GM06990 (cell line): Measurements from ENCODE around the gene ITPKA.

Source experiments
- DNase-seq: peaks from one replicate; pipeline ENCODE4 v3.0.0-alpha.2; 2011; ENCODE audit not compliant: insufficient read length; ENCODE audit errors: extremely low read depth
- H3K27me3 ChIP-seq: replicated peaks from 2 replicates; pipeline ENCODE4 v1.6.0; 2011; ENCODE audit warnings: low read length; ENCODE audit not compliant: control insufficient read depth, insufficient read depth
- H3K36me3 ChIP-seq: 2 replicates; pipeline ENCODE4 v1.5.1; 2011; ENCODE audit warnings: low read length; ENCODE audit not compliant: control insufficient read depth, insufficient read depth
- H3K4me3 ChIP-seq: replicated peaks from 2 replicates; pipeline ENCODE4 v1.5.1; 2011; ENCODE audit warnings: low read depth, mild to moderate bottlenecking, control low read depth, low read length
- CTCF ChIP-seq: IDR thresholded peaks from 2 replicates; pipeline ENCODE4 v1.5.1; 2011; ENCODE audit warnings: low read length, control low read depth, mild to moderate bottlenecking, inconsistent platforms; ENCODE audit not compliant: insufficient read depth, poor library complexity, severe bottlenecking

ITPKA gene

GRCh38 chr15:41486286-41486685 is 7.4 kb upstream of the ITPKA start:
- Histone ChIP-seq H3K4me3 (no peak overlapping the region), H3K27me3 (no peaks in the 10 kb centered on the region), H3K36me3 (peaks cover 2% of the 10 kb centered on the region; the same call in 1 of the 2 replicates)
- no peak for TF ChIP-seq CTCF
- DNase-seq = no peak

- no peaks in the 10 kb centered on the region for H3K27me3 ChIP-seq
- no peaks in the 10 kb centered on the region for H3K36me3 ChIP-seq
- no peak for DNase-seq
- TF ChIP-seq CTCF = no peak
- no peak overlapping the region for H3K4me3 ChIP-seq
These were observed 6.3 kb upstream of the ITPKA start for GRCh38 chr15:41487381-41487780.

- DNase-seq = no peak
- TF ChIP-seq CTCF = no peak
- Histone ChIP-seq H3K4me3 (no peak overlapping the region), H3K36me3 (no peaks in the 10 kb centered on the region), H3K27me3 (no peaks in the 10 kb centered on the region)
These were observed 5.9 kb upstream of the ITPKA start for GRCh38 chr15:41487802-41488201.

- Histone ChIP-seq H3K4me3 (no peak overlapping the region), H3K27me3 (no peaks in the 10 kb centered on the region; the same call in 1 of the 2 replicates), H3K36me3 (no peaks in the 10 kb centered on the region)
- no peak for DNase-seq
- no peak for TF ChIP-seq CTCF
These were observed 4.0 kb upstream of the ITPKA start for GRCh38 chr15:41489641-41490040.

GRCh38 chr15:41490355-41490754 is 3.3 kb upstream of the ITPKA start:
- DNase-seq = peak; percentile 60
- H3K36me3 ChIP-seq = no peaks in the 10 kb centered on the region
- TF ChIP-seq CTCF = no peak
- H3K27me3 ChIP-seq = no peaks in the 10 kb centered on the region; the same call in 1 of the 2 replicates
- H3K4me3 ChIP-seq = no peak overlapping the region

GRCh38 chr15:41491889-41492288 is 1.8 kb upstream of the ITPKA start:
- TF ChIP-seq CTCF = no peak
- no peak for DNase-seq
- Histone ChIP-seq H3K27me3 (no peaks in the 10 kb centered on the region; the same call in 1 of the 2 replicates), H3K36me3 (no peaks in the 10 kb centered on the region), H3K4me3 (no peak overlapping the region)
